PC-3 (cell line): ENCODE results near the gene DCDC2.

ENCODE experiments used
- EZH2 ChIP-seq: fragments of 300-600 bp; sonication (generic); IDR thresholded peaks from one replicate; pipeline ENCODE4 v1.6.1; 2017; ENCODE audit warnings: antibody characterized with exemption, mild to moderate bottlenecking, low read length; ENCODE audit not compliant: unreplicated experiment
- EZH2phosphoT487 ChIP-seq: fragments of 300-600 bp; sonication (generic); IDR thresholded peaks from 2 replicates; pipeline ENCODE4 v1.6.1; 2018; ENCODE audit warnings: mild to moderate bottlenecking, antibody characterized with exemption, low read length, borderline replicate concordance
- TF ChIP-seq, protein P1 (sequence below): fragments of 300-600 bp; sonication (generic); conservative IDR thresholded peaks from 2 replicates; pipeline ENCODE4 v1.5.1; 2017; ENCODE audit warnings: antibody characterized with exemption, low read depth, mild to moderate bottlenecking, low read length

DNA sequence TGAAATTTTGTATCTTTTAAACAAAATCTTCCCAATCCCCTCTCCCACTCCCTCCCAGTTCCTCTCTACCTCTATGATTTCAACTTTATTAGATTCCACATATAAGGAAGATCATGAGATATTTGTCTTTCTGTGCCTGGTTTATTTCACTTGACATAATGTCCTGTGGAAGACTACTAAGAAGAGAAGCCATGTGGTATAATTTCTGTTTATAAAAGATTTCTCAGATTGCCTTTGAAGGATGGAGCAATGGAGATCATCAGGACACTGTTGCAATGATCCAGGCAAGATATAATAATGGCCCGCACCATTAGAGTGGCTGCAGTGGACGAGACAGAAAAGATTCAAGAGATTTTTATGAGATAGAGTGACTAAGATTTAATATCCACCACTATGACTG, 218.8 kb downstream of the DCDC2 start:
- TF ChIP-seq EZH2 (no peak), EZH2phosphoT487 (no peak)
- TF ChIP-seq, protein P1, sequence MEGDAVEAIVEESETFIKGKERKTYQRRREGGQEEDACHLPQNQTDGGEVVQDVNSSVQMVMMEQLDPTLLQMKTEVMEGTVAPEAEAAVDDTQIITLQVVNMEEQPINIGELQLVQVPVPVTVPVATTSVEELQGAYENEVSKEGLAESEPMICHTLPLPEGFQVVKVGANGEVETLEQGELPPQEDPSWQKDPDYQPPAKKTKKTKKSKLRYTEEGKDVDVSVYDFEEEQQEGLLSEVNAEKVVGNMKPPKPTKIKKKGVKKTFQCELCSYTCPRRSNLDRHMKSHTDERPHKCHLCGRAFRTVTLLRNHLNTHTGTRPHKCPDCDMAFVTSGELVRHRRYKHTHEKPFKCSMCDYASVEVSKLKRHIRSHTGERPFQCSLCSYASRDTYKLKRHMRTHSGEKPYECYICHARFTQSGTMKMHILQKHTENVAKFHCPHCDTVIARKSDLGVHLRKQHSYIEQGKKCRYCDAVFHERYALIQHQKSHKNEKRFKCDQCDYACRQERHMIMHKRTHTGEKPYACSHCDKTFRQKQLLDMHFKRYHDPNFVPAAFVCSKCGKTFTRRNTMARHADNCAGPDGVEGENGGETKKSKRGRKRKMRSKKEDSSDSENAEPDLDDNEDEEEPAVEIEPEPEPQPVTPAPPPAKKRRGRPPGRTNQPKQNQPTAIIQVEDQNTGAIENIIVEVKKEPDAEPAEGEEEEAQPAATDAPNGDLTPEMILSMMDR, result no peak
